ENCODE results near the gene UST. TPM values are rescaled to one million over a fixed set of nuclear protein-coding genes. Genes with fewer than 3 reads are reported as not detected.

The UST gene
- total and polyA plus RNA-seq, 7 experiments from 2014 or later = 0.35 to 2.6 (median 0.46) TPM; not detected in 2

DNA sequence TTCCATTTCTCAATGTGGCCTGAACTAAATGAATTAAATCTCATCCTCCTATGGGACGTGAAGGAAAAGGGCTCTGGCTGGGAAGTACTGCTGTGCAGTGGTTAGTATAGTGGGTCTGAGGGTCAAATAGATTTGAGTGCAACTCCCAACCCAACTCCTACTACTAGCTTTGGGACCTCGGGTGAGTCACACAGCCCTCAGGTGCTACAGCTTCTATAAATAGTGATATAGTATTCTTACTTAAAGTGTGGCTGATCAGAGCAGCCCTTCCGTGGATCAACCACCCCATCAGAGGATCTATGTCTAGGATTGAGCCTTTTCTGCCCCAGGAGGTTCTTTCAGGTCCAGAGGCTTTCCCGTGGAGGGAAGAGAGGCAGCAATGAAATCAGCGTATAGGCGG is 904 bp upstream of the UST start:
- ChIA-PET POLR2A (no interaction called here), CTCF (interaction anchor here (1.3 kb wide), 1 partner anchor 12 kb away, joined by 4 read pairs; no protein-coding TSS in a partner anchor)
- H3K27ac ChIP-seq (ENCODE audit: low read depth, low read length) = no peak overlapping the region
- Mint-ChIP-seq H3K27ac (no peak overlapping the region), H3K36me3 (peaks cover 0 to 4% (median 0%) of the 10 kb centered on the region in 5 donors), H3K27me3 (peaks cover 64 to 80% (median 73%) of the 10 kb centered on the region in 5 donors), H3K9me3 (peaks cover 0 to 2% (median 0%) of the 10 kb centered on the region in 11 donors), H3K4me3 (peak overlapping the region; percentile 86 to 95 (median 90)), H3K4me1 (peaks cover 12 to 22% (median 16%) of the 10 kb centered on the region in 7 donors)
- DNase-seq = no peak
- ATAC-seq = no peak
- peak overlapping the region; percentile 65 for H3K4me3 ChIP-seq (ENCODE audit: low read length)
- intact Hi-C loops (cut with micrococcal nuclease) = loop anchor here (1.0 to 10.0 kb wide), 4 partner anchors 35 to 689 kb away; no protein-coding TSS in a partner anchor
- no peaks in the 10 kb centered on the region for H3K36me3 ChIP-seq (ENCODE audit: control insufficient read depth in 2 of 3, insufficient read depth in 3 of 3, low read length in 3 of 3)
- H3K27me3 ChIP-seq (ENCODE audit: control insufficient read depth in 2 of 2, insufficient read depth in 2 of 2, low read length in 2 of 2) = peaks cover 0 to 10% of the 10 kb centered on the region in 2 donors
- peaks cover 0 to 14% of the 10 kb centered on the region in 2 donors for H3K4me1 ChIP-seq (ENCODE audit: control insufficient read depth in 2 of 2, insufficient read depth in 2 of 2, low read length in 2 of 2)
- H3K9me3 ChIP-seq (ENCODE audit: control insufficient read depth in 2 of 3, low read length in 3 of 3) = no peaks in the 10 kb centered on the region

DNA sequence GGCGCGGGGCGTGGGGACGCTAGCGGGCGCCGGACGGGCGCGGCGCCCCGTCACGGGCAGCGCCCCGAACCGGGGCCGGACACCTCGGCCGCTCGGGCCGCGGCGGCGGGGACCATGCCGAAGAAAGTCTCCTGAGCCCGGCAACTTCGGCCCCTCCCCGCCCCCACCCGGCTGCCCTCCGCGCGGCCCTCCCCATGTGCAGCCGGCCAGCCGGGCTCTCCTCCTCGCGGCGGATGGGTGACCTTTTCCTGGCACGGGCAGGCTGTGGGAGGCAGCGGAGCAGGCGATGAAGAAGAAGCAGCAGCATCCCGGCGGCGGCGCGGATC is 278 bp downstream of the UST start:
- Mint-ChIP-seq H3K27me3 (peaks cover 65 to 82% (median 69%) of the 10 kb centered on the region in 5 donors), H3K4me3 (peak overlapping the region; percentile 31 to 95 (median 70)), H3K27ac (no peak overlapping the region), H3K9me3 (peaks cover 0 to 2% (median 0%) of the 10 kb centered on the region in 11 donors), H3K36me3 (no peaks in the 10 kb centered on the region), H3K4me1 (peaks cover 12 to 22% (median 16%) of the 10 kb centered on the region in 7 donors)
- Histone ChIP-seq H3K4me1 (ENCODE audit: control insufficient read depth in 2 of 2, insufficient read depth in 2 of 2, low read length in 2 of 2) (peaks cover 0 to 14% of the 10 kb centered on the region in 2 donors), H3K9me3 (ENCODE audit: control insufficient read depth in 2 of 3, low read length in 3 of 3) (no peaks in the 10 kb centered on the region), H3K27ac (ENCODE audit: low read depth, low read length) (no peak overlapping the region), H3K36me3 (ENCODE audit: control insufficient read depth in 2 of 3, insufficient read depth in 3 of 3, low read length in 3 of 3) (no peaks in the 10 kb centered on the region), H3K27me3 (ENCODE audit: control insufficient read depth in 2 of 2, insufficient read depth in 2 of 2, low read length in 2 of 2) (peaks cover 0 to 10% of the 10 kb centered on the region in 2 donors), H3K4me3 (ENCODE audit: low read length) (peak overlapping the region; percentile 59)
- peak; percentile 8 for ATAC-seq
- DNase-seq = peak in 1 of 9 donors; percentile 42
- CTCF ChIA-PET = no interaction called here
- intact Hi-C loops (cut with micrococcal nuclease) = loop anchor here (1.0 to 10.0 kb wide), 4 partner anchors 13 to 688 kb away; no protein-coding TSS in a partner anchor
- POLR2A ChIA-PET = no interaction called here

DNA sequence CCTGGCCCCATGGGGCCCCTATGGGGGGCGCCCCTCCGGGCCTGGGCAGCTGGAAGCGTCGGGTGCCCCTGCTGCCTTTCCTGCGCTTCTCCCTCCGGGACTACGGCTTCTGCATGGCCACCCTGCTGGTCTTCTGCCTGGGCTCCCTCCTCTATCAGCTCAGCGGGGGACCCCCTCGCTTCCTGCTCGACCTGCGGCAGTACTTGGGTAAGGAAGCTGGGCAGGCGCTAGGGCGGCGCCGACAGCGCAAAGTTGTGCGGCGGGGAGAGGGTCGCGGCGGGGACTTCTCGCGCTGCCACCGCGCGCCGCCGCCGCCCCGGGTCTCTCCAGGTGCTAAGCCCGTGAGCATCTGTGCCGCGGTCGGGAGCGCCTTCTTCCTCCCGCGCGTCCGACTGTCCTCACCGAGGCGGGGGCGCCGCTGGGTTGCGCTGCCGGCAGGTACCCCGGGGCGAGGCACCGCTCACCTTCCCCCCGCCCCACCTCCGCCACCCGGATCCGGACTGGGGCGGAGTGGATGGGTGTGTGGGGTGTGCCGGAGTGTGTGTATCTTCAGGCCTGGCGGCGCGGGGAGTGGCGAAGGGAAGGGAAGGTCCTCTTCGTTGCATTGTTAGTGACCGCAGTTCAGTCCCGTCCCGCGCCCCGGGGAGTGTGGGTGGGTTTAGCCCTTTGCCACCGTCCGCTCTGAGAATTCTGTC is 788 bp downstream of the UST start:
- peaks cover 0 to 10% of the 10 kb centered on the region in 2 donors for H3K27me3 ChIP-seq (ENCODE audit: control insufficient read depth in 2 of 2, insufficient read depth in 2 of 2, low read length in 2 of 2)
- Mint-ChIP-seq H3K4me1 (peaks cover 12 to 22% (median 16%) of the 10 kb centered on the region in 7 donors), H3K27me3 (peaks cover 60 to 81% (median 64%) of the 10 kb centered on the region in 5 donors), H3K36me3 (no peaks in the 10 kb centered on the region), H3K4me3 (peak overlapping the region; percentile 31 to 95 (median 71)), H3K27ac (no peak overlapping the region), H3K9me3 (peaks cover 0 to 2% (median 0%) of the 10 kb centered on the region in 11 donors)
- intact Hi-C loops (cut with micrococcal nuclease) = loop anchor here (1.0 to 10.0 kb wide), 4 partner anchors 13 to 687 kb away; no protein-coding TSS in a partner anchor
- no peak overlapping the region for H3K27ac ChIP-seq (ENCODE audit: low read depth, low read length)
- H3K4me3 ChIP-seq (ENCODE audit: low read length) = peak overlapping the region; percentile 59
- ATAC-seq (peak; percentile 74), DNase-seq (peak in 7 of 9 donors; percentile 19 to 45 (median 35))
- no peaks in the 10 kb centered on the region for H3K9me3 ChIP-seq (ENCODE audit: control insufficient read depth in 2 of 3, low read length in 3 of 3)
- no peaks in the 10 kb centered on the region for H3K36me3 ChIP-seq (ENCODE audit: control insufficient read depth in 2 of 3, insufficient read depth in 3 of 3, low read length in 3 of 3)
- peaks cover 0 to 14% of the 10 kb centered on the region in 2 donors for H3K4me1 ChIP-seq (ENCODE audit: control insufficient read depth in 2 of 2, insufficient read depth in 2 of 2, low read length in 2 of 2)
- ChIA-PET CTCF (interaction anchor here (0.5 kb wide), 1 partner anchor 28 kb away, joined by 3 read pairs; no protein-coding TSS in a partner anchor), POLR2A (no interaction called here)

DNA sequence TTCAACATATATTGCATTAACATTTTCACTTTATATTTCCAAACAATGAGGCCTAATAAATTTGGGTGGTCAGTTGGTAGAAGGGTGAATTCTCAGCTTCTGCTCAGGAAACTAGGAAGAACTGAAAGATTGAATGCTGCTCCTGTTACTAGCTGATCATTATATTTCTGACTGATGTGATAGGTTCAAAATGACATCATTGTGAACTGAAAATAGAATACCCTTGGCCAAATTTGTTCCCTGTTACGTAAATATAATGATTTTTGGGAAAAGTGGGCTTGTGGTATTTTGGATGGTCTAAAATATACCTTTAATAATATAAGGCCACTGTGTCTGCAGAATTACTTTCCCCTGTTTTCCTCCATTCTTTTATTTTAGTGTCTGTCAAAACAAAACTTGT is 2.8 kb downstream of the UST start:
- Mint-ChIP-seq H3K9me3 (peaks cover 0 to 1% (median 0%) of the 10 kb centered on the region in 11 donors), H3K36me3 (no peaks in the 10 kb centered on the region), H3K4me1 (peaks cover 12 to 22% (median 16%) of the 10 kb centered on the region in 7 donors), H3K27ac (no peak overlapping the region), H3K4me3 (no peak overlapping the region), H3K27me3 (peaks cover 44 to 77% (median 53%) of the 10 kb centered on the region in 5 donors)
- DNase-seq (no peak), ATAC-seq (no peak)
- peaks cover 0 to 6% of the 10 kb centered on the region in 2 donors for H3K27me3 ChIP-seq (ENCODE audit: control insufficient read depth in 2 of 2, insufficient read depth in 2 of 2, low read length in 2 of 2)
- H3K4me3 ChIP-seq (ENCODE audit: low read length) = no peak overlapping the region
- intact Hi-C loops (cut with micrococcal nuclease) = loop anchor here (5.0 to 10.0 kb wide), 2 partner anchors 683 to 685 kb away; no protein-coding TSS in a partner anchor
- ChIA-PET POLR2A (no interaction called here), CTCF (no interaction called here)
- H3K36me3 ChIP-seq (ENCODE audit: control insufficient read depth in 2 of 3, insufficient read depth in 3 of 3, low read length in 3 of 3) = no peaks in the 10 kb centered on the region
- H3K27ac ChIP-seq (ENCODE audit: low read depth, low read length) = no peak overlapping the region
- no peaks in the 10 kb centered on the region for H3K9me3 ChIP-seq (ENCODE audit: control insufficient read depth in 2 of 3, low read length in 3 of 3)
- peaks cover 0 to 14% of the 10 kb centered on the region in 2 donors for H3K4me1 ChIP-seq (ENCODE audit: control insufficient read depth in 2 of 2, insufficient read depth in 2 of 2, low read length in 2 of 2)

DNA sequence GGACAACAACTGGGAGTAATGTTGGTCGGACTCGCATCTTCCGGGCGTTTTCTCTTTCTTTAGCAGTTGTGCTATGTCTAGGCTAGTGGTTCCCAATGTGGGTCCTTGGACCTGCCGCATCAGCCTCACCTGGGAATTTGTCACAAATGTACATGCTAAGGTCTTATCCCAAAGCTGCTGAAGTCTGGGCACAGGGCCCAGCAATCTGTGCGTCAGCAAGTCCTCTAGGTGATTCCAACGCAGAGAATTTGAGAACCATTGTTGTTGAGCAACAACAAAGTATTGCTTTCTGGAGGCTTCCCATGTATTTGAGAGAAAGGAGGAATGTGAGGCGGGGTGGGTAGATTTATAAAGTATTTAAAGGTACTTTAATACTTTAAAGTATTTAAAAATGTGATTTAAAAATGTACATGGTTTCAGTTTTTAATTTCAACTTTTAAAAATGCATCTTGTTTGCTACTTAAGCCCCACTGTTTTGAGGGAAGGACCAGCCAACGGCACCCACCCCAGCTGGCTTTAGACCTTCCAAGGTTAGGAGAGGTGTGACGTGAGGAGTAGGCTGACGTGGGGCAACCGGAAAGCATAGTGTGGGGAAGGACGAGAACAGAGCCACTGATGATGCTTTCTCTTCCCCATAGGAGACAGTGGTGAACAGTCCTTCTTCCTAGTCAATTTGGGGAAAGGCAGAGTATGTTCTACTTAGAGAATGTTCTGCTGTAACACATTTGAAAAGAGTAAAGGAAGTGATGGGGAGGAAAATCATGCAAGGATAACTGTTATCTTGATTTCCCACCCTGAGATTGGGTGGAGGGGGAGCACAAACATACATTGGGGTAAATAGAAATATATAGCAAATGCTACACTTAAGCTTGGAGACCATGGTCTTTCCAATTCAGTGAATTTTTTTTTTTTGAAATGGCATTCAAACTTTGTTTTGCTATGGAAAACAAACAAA is 4.3 kb downstream of the UST start:
- no peak for DNase-seq
- H3K27me3 Mint-ChIP-seq = peaks cover 31 to 68% (median 41%) of the 10 kb centered on the region in 5 donors
- peaks cover 11 to 19% (median 12%) of the 10 kb centered on the region in 7 donors for H3K4me1 Mint-ChIP-seq
- CTCF ChIA-PET = no interaction called here
- no peak overlapping the region for H3K4me3 Mint-ChIP-seq
- H3K27me3 ChIP-seq (ENCODE audit: control insufficient read depth in 2 of 2, insufficient read depth in 2 of 2, low read length in 2 of 2) = peaks cover 0 to 6% of the 10 kb centered on the region in 2 donors
- POLR2A ChIA-PET = interaction anchor here (0.6 kb wide), 1 partner anchor 12 kb away, joined by 3 read pairs; no protein-coding TSS in a partner anchor
- no peak overlapping the region for H3K27ac ChIP-seq (ENCODE audit: low read depth, low read length)
- H3K9me3 ChIP-seq (ENCODE audit: control insufficient read depth in 2 of 3, low read length in 3 of 3) = no peaks in the 10 kb centered on the region
- no peak overlapping the region for H3K27ac Mint-ChIP-seq
- peaks cover 0 to 1% (median 0%) of the 10 kb centered on the region in 11 donors for H3K9me3 Mint-ChIP-seq
- ATAC-seq = no peak
- no peak overlapping the region for H3K4me3 ChIP-seq (ENCODE audit: low read length)
- H3K4me1 ChIP-seq (ENCODE audit: control insufficient read depth in 2 of 2, insufficient read depth in 2 of 2, low read length in 2 of 2) = peaks cover 0 to 14% of the 10 kb centered on the region in 2 donors
- intact Hi-C loops (cut with micrococcal nuclease) = no loop called here
- H3K36me3 ChIP-seq (ENCODE audit: control insufficient read depth in 2 of 3, insufficient read depth in 3 of 3, low read length in 3 of 3) = no peaks in the 10 kb centered on the region
- H3K36me3 Mint-ChIP-seq = no peaks in the 10 kb centered on the region

DNA sequence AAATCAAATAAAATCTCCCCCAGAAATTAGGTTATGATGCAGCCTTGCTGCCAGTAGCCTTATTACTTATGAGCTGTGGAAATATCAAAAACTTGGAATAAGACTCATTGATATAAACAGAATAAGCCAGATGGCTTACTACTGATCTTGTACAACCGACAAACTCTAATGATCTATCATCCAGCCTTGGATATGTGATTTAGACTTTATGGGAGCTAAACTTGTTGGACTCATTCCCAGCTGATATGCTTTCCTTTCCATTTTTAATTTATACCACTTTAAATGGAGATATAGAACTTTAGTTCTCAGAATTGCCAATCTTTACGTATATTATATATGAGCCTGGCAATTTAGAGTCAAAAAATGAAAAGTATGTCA is 5.0 kb downstream of the UST start:
- POLR2A ChIA-PET = no interaction called here
- CTCF ChIA-PET = no interaction called here
- DNase-seq (no peak), ATAC-seq (no peak)
- Mint-ChIP-seq H3K9me3 (peaks cover 0 to 1% (median 0%) of the 10 kb centered on the region in 11 donors), H3K4me3 (no peak overlapping the region), H3K4me1 (peaks cover 5 to 13% (median 6%) of the 10 kb centered on the region in 7 donors), H3K27ac (no peak overlapping the region), H3K27me3 (peaks cover 31 to 68% (median 41%) of the 10 kb centered on the region in 5 donors), H3K36me3 (no peaks in the 10 kb centered on the region)
- H3K4me3 ChIP-seq (ENCODE audit: low read length) = no peak overlapping the region
- no peak overlapping the region for H3K27ac ChIP-seq (ENCODE audit: low read depth, low read length)
- no peaks in the 10 kb centered on the region for H3K9me3 ChIP-seq (ENCODE audit: control insufficient read depth in 2 of 3, low read length in 3 of 3)
- peaks cover 0 to 14% of the 10 kb centered on the region in 2 donors for H3K4me1 ChIP-seq (ENCODE audit: control insufficient read depth in 2 of 2, insufficient read depth in 2 of 2, low read length in 2 of 2)
- intact Hi-C loops (cut with micrococcal nuclease) = no loop called here
- H3K36me3 ChIP-seq (ENCODE audit: control insufficient read depth in 2 of 3, insufficient read depth in 3 of 3, low read length in 3 of 3) = no peaks in the 10 kb centered on the region
- peaks cover 0 to 6% of the 10 kb centered on the region in 2 donors for H3K27me3 ChIP-seq (ENCODE audit: control insufficient read depth in 2 of 2, insufficient read depth in 2 of 2, low read length in 2 of 2)
